Measurements from ENCODE around the gene DLX1. TPM values are rescaled to one million over a fixed set of nuclear protein-coding genes. Genes with fewer than 3 reads are reported as not detected.

Gene DLX1
- total RNA-seq, 1 experiment from 2014 or later: 4.7 TPM

DNA sequence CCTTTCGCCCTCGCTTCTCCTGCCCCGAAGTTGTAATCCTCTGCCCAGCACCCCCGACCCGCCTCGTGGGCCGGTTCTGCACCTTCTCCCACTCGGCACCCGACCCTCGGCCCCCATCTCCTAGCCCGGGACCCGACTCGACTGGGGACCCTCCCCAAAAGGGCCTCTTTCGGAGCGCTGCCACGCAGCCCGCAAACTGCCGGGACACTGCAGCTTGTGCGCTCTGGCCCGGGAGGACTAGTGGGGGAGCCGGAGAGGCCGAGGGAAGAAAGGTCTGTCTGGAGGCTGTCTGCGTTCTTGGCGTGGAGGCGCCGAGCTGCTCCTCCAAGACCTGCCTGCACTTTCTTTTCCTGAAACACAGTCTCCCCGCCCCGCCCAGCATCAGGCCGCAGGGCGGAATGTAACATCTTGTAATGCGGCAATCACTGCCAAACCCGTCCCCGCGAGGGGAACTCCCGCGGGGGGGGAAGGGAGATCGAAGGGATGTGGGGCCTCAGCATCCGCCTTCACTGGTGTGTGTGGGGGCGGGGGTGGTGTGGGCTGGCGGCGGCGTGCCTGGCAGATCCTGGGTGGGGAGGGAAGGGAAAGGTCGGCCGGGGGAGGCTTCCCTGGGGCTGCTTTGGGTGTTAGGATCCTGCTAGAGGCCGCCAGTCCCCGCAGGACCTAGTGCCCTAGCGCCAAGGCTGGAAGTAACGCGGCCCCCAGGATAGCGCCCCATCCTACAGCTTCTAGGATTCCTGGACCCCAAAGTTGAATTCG, 10.0 kb downstream of the DLX1 start:
- H3K27me3 ChIP-seq (replicated peaks): no peaks in the 10 kb centered on the region
- peak overlapping the region; percentile 50 for H3K4me3 ChIP-seq
- H3K9me3 ChIP-seq (replicated peaks): no peaks in the 10 kb centered on the region
- peak overlapping the region; percentile 95 for H3K27ac ChIP-seq
- DNase-seq (ENCODE audit: low read depth in 1 of 2, low spot score in 2 of 2): peak; percentile 82 to 89
- H3K36me3 ChIP-seq: no peaks in the 10 kb centered on the region; the same call in 1 of the 2 replicates
- H3K4me1 ChIP-seq (replicated peaks): peaks cover 51% of the 10 kb centered on the region

DNA sequence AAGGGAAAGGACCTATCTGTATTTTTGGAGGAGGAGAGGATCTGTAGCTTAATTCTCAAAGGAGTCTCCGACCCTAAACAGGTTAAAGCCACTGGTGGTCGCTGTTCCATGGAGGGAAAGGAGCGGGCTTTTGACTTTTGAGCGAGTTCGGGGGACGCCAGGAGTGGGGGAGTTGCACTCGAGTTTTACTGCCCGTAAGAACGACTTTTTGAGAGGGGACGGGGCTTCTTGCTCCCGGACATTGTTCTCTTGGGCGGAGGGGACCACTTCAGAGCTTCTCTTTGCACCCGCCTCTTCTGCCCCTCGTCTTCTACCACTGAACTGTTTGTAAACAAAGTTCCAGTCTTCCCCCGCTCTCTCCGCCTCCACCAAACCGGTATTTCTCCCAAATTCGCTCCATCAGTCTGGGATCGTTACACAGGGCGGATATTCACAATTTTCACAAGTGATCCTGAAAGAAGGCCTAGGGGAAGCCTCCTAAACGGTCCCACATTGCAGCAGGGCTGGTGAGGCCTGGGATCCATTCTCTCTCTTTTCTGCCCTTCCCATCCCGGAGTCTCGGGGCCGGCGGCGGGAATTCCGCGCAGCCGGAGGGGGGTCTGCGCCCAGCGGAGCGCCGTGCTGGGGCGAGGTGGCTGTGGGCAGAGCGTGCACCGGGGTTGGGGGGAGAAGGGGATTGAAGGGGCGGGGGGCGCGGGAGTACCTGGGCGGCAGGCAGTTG, 10.8 kb downstream of the DLX1 start:
- no peaks in the 10 kb centered on the region for H3K27me3 ChIP-seq (replicated peaks)
- peak overlapping the region; percentile 50 for H3K4me3 ChIP-seq
- peaks cover 51% of the 10 kb centered on the region for H3K4me1 ChIP-seq (replicated peaks)
- no peaks in the 10 kb centered on the region; the same call in 1 of the 2 replicates for H3K36me3 ChIP-seq
- peak overlapping the region; percentile 95 for H3K27ac ChIP-seq
- no peaks in the 10 kb centered on the region for H3K9me3 ChIP-seq (replicated peaks)
- DNase-seq (ENCODE audit: low read depth in 1 of 2, low spot score in 2 of 2): peak in 1 of 2 experiments; percentile 56

DNA sequence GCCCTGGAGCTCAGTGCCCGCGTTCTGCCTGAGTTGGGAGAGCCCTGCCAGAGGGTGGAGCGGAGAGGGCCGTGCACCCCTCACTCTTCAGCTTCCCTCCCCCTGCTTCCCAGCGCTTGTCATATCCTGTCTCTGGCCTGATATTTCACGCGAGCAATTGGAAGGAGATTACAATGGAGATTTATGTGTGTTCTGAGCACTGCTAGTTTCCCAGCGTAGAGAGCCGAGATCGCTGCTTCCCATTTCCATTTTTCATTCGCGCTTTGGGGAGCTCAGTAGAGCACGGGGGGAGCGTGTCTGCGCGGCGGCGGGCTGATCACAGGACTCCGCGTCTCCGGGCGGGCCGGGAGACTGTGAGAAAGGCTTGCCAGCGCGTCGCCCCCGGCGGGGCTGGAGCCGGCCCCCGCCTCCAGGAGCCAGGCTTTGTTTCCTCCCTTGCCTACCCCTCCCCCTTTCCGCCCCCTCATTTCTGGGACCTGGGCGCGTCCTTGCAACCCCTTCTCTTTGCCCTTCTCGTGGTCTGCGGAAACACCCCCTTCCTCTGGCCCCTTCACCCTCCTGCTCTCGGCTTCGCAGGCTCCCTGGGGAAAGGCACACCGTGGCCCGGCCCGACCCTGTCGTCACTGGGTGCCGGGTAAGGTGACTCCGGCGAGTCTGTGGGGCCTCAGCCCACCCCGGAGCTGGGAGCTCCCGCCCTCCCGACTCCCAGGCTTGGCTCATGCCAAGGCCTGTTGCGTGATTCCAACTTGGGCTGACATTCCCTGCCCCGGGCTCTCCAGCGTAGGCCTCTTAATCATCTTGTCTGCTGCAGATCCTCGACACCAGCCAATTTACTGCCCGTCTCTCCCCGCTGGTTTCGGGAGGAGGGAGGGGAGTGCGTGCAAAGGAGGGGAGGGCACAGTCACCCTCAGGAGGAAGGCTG, 11.6 kb downstream of the DLX1 start:
- Histone ChIP-seq H3K27ac (peak overlapping the region; percentile 95), H3K4me3 (peak overlapping the region; percentile 50), H3K36me3 (no peaks in the 10 kb centered on the region; the same call in 1 of the 2 replicates), H3K9me3 (replicated peaks) (no peaks in the 10 kb centered on the region), H3K27me3 (replicated peaks) (no peaks in the 10 kb centered on the region), H3K4me1 (replicated peaks) (peaks cover 57% of the 10 kb centered on the region)
- peak; percentile 77 to 87 for DNase-seq (ENCODE audit: low read depth in 1 of 2, low spot score in 2 of 2)

DNA sequence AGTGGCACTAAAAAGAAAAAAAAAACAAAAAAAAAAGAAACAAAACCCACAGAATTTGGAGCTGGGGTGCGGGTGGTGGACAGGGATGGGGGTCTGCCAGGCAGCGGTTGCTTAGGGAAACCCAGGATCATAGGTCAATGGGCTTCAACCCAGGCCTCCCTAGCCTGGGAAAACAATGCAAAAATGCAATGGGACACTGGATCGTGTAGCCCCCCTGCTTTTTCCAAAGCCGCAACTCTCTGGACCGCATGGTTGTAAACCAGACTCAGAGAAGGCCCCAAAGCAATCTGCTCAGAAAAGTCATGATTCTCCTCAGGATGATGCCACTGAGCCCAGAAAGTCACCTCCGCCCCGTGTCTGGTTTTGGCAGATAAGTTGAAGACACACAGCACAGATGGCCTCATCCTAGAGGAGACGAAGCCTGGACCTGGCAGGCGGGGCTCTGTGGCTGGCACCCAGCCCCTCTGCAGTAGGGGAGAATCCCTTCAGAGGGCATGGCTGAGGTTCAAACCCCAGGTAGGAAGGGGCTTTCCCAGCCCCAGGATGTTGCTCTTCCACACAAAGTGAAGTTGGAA, 12.3 kb downstream of the DLX1 start:
- no peak for DNase-seq (ENCODE audit: low read depth in 1 of 2, low spot score in 2 of 2)
- H3K4me3 ChIP-seq: no peak overlapping the region
- H3K9me3 ChIP-seq (replicated peaks): no peaks in the 10 kb centered on the region
- H3K27me3 ChIP-seq (replicated peaks): no peaks in the 10 kb centered on the region
- H3K4me1 ChIP-seq (replicated peaks): peaks cover 59% of the 10 kb centered on the region
- H3K27ac ChIP-seq: peak overlapping the region; percentile 95
- no peaks in the 10 kb centered on the region; the same call in 1 of the 2 replicates for H3K36me3 ChIP-seq

DNA sequence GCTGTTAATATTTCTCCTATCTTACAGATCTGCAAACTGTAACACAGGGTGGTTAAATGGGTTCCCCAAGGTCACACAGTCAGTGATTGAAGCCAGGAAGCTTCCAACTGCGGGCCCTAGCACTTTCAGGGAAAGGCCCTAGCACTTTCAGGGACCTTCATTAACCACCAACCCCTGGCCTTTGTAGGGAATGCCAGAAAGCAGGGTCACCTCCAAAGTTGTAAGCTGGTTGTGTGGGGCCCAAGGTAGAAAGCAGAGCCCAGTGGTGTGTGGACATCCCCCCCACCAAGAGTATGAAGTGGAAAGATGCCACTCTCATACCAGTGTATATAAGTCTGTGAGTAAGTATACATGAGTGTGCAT, 13.0 kb downstream of the DLX1 start:
- no peaks in the 10 kb centered on the region; the same call in 1 of the 2 replicates for H3K36me3 ChIP-seq
- peak overlapping the region; percentile 95 for H3K27ac ChIP-seq
- DNase-seq (ENCODE audit: low read depth in 1 of 2, low spot score in 2 of 2): no peak
- no peaks in the 10 kb centered on the region for H3K9me3 ChIP-seq (replicated peaks)
- H3K4me1 ChIP-seq (replicated peaks): peaks cover 62% of the 10 kb centered on the region
- H3K27me3 ChIP-seq (replicated peaks): no peaks in the 10 kb centered on the region
- peak overlapping the region; percentile 40; the same call in 1 of the 2 replicates for H3K4me3 ChIP-seq

DNA sequence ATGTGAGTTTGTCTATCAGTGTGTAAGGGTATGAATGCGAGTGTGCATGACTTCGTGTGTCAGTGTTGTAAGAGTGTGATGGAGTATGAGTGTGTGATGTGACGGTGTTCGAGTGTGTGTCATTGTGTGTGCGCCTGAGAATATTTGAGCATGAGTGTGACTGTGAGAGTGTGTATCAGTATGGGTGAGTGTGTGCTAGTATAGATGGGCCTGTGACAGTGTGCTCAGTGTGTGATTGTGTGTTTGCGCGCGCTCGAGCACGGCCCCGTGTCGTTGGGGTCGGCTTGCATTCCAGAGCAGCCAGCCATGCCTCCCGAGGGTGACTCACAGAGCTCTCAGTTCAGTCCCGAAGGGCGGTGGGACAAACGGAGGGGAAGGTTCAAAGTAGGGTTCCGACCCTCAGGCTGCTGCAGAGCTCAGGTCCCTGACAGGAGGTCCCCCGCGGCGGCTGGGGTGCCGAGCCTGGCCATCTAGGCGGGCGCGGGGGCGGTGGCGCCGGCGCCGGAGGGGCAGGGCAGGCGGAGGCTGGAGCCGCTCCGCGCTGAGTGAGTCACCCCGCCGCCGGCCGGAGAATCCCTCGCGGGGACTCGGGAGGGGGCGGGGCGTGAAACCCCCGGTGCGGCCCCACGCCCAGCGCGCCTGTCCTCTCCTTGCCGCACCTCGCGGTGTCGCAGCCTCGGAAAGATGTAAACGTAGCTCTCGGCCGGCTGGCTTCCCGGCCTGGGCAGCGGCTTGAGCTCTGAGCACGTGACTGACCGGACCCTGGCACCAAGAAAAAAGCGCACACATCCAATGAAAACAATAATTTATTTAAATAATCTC, 13.6 kb downstream of the DLX1 start:
- no peaks in the 10 kb centered on the region; the same call in 1 of the 2 replicates for H3K36me3 ChIP-seq
- peaks cover 68% of the 10 kb centered on the region for H3K4me1 ChIP-seq (replicated peaks)
- peak overlapping the region; percentile 40 for H3K4me3 ChIP-seq
- H3K9me3 ChIP-seq (replicated peaks): no peaks in the 10 kb centered on the region
- peak; percentile 94 to 97 for DNase-seq (ENCODE audit: low read depth in 1 of 2, low spot score in 2 of 2)
- no peaks in the 10 kb centered on the region for H3K27me3 ChIP-seq (replicated peaks)
- peak overlapping the region; percentile 95 for H3K27ac ChIP-seq

DNA sequence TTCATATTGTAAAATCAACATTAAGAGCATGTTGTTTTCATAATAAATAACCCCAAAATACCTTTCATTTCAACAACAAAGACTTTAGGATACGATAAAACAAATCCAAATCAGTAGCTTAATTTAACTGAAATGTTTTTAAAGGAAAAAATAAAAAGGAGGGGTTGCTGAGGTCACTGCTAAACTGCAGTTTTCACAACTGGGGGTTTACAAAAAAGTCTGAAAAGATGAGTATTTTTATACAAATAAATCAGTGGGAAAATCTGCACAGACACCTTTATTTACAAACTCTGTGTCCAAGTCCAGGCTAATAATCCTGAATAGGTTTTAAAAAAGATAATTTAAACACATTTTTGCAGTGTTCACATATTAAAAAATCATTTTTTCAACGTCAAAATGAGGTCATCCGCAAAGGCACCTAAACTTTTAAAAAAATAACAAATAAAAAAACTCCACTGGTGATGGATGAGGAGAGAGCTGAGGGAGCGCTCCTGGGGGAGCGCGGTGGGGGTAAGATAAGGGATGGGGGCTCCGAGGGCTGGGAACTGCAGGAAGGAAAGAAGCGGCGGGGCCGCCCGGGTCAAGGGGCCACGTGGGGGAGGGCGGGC, 14.3 kb downstream of the DLX1 start:
- DNase-seq (ENCODE audit: low read depth in 1 of 2, low spot score in 2 of 2): no peak
- Histone ChIP-seq H3K4me3 (peak overlapping the region; percentile 40), H3K4me1 (replicated peaks) (peaks cover 66% of the 10 kb centered on the region), H3K9me3 (replicated peaks) (no peaks in the 10 kb centered on the region), H3K27me3 (replicated peaks) (no peaks in the 10 kb centered on the region), H3K36me3 (no peaks in the 10 kb centered on the region; the same call in 1 of the 2 replicates), H3K27ac (peak overlapping the region; percentile 95)

DNA sequence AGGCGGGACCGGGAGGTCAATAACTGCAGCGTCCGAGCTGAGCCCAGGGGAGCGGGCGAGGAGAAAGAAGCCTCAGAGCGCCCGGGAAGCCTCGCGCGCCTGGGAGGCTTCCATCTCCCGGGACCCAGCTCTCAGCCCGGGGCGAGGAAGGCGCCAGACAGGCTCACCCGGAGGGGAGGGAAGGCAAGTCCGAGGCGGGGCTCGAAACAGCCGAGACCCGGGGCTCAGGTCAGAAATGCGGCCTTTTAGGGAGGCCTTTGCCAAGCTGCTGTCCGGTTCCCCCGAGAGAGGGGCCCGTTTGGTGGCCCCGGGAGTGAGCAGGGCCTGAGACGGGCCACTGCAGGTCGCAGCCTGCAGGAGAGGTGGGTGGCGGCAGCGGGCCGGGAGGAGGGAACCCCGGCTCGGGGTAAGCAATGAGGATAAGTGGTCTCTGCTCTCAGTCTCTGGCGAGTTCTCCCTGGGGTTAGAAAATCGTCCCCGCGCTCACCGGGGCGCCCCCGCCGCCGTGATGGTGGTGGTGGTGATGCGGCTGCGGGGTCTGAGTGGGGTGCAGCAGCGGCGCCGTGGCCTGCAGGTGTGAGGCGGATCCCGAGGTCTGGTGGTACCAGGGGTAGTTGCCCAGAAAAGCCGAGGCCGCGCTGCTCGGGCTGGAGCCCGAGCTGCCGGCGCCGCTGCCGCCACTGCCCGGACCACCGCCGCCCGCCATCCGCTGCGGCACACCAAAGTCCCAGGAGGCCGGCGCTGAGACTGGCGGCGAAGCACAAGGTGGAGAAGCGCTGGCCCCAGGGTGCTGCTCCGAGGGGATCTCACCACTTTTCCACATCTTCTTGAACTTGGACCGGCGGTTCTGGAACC, 15.0 kb downstream of the DLX1 start:
- H3K9me3 ChIP-seq (replicated peaks): no peaks in the 10 kb centered on the region
- H3K36me3 ChIP-seq: no peaks in the 10 kb centered on the region
- no peak for DNase-seq (ENCODE audit: low read depth in 1 of 2, low spot score in 2 of 2)
- no peak overlapping the region for H3K27ac ChIP-seq
- peaks cover 63% of the 10 kb centered on the region for H3K4me1 ChIP-seq (replicated peaks)
- no peaks in the 10 kb centered on the region for H3K27me3 ChIP-seq (replicated peaks)
- no peak overlapping the region for H3K4me3 ChIP-seq

DNA sequence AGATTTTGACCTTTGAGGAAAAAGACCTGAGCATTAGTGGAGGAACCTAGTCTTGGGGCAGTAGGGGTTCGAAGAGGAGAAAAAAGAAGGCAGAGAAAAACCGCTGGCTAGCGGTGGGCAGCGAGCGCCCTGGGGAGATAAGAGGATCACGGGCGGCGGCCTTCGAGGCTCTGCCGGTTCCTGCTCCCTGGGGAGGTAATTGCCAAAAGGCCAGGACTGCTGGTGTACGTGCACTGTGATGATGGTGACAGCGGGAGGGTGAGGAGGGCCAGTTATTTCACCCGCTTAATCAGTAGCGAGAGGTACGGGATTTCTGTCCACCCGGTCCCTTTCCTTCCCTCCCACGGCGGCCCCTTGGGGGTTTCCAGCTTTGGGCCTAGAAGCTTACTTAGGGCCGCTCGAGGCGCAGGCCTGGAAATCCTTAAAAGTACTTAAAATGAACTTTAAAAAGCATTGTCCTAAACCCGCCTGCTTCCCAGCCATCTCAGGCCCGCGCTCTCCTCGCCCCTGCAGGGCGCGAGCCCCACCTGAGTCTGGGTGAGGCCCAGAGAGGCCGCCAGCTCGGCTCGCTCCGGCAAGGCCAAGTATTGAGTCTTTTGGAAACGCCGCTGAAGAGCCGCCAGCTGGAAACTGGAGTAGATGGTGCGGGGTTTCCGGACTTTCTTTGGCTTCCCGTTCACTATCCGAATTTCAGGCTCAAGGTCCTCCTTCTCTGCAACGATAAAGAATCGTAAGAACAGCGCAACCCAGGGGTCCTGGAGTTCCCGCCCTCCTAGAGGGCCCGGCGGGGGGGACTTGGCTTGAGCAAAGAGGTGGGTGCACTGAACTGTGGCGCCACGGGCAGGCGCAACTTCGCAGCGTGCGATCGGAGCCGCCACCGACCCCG, 15.9 kb downstream of the DLX1 start:
- peak overlapping the region; percentile 50 for H3K4me3 ChIP-seq
- H3K27ac ChIP-seq: no peak overlapping the region
- peaks cover 58% of the 10 kb centered on the region for H3K4me1 ChIP-seq (replicated peaks)
- H3K27me3 ChIP-seq (replicated peaks): no peaks in the 10 kb centered on the region
- DNase-seq (ENCODE audit: low read depth in 1 of 2, low spot score in 2 of 2): no peak
- H3K9me3 ChIP-seq (replicated peaks): no peaks in the 10 kb centered on the region
- no peaks in the 10 kb centered on the region for H3K36me3 ChIP-seq

DNA sequence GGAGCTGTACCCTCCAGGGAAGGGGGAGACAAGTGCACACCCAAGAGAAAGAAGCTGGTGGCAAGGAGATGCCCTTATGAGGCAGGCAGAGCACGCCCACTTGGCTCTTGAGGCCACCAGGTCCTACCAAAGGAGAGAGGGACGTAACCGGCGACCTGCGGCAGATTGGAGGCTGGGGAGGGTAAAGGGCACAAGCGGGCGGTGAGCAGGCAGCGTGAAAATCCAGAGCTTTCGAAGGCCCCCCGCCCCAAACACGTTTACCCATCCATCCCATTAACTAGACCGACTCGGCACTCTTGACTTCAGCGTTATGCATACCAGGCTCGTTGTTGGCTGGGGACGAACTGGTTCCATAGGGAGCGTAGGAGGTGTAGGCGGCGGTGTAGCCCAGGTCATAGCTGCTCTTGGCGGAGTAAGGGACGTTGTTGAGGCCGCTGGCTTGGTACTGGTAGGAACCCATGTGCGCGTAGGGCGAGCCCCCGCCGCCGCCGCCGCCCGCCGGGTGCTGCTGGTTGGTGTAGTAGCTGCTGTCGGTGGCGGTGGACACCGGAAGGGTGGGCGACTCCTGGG, 16.6 kb downstream of the DLX1 start:
- Histone ChIP-seq H3K36me3 (no peaks in the 10 kb centered on the region), H3K27me3 (replicated peaks) (no peaks in the 10 kb centered on the region), H3K4me1 (replicated peaks) (peaks cover 58% of the 10 kb centered on the region), H3K27ac (no peak overlapping the region), H3K4me3 (peak overlapping the region; percentile 50), H3K9me3 (replicated peaks) (no peaks in the 10 kb centered on the region)
- DNase-seq (ENCODE audit: low read depth in 1 of 2, low spot score in 2 of 2): no peak
